Cardiac muscle cell (in vitro differentiated cells and primary cell): Measurements from ENCODE around the gene TNFAIP3. TPM values are rescaled to one million over a fixed set of nuclear protein-coding genes. Genes with fewer than 3 reads are reported as not detected.

Experiments used
- DNase-seq, 2 donors: peaks; one replicate each; pipeline versions ENCODE4 v3.0.0 to v3.0.0-alpha.2; 2010 to 2017; ENCODE audit warnings: low read depth in 1 of 2, low spot score in 1 of 2
- H3K27ac ChIP-seq: fragments of 200-600 bp; sonication (generic); 2 replicates; pipeline ENCODE4 v1.5.1; 2016
- H3K27me3 ChIP-seq: fragments of 200-600 bp; sonication (generic); 2 replicates; pipeline ENCODE4 v1.6.0; 2016; ENCODE audit warnings: control low read depth
- H3K36me3 ChIP-seq: fragments of 200-600 bp; sonication (generic); 2 replicates; pipeline ENCODE4 v1.5.1; 2016; ENCODE audit warnings: control low read depth
- H3K4me1 ChIP-seq: fragments of 200-600 bp; sonication (generic); 2 replicates; pipeline ENCODE4 v1.8.1; 2017; ENCODE audit warnings: low read depth, mild to moderate bottlenecking, mixed run types
- H3K4me3 ChIP-seq: fragments of 200-600 bp; sonication (generic); 2 replicates; pipeline ENCODE4 v1.5.1; 2016; ENCODE audit warnings: mild to moderate bottlenecking
- H3K9me3 ChIP-seq: fragments of 200-600 bp; sonication (generic); 2 replicates; pipeline ENCODE4 v1.5.1; 2017; ENCODE audit warnings: low read depth, mild to moderate bottlenecking, control low read depth
- CTCF ChIP-seq: IDR thresholded peaks from 2 replicates; pipeline ENCODE4 v1.5.1; 2012; ENCODE audit warnings: low read depth, mild to moderate bottlenecking, low read length
- polyA plus RNA-seq: library from polyadenylated mRNA; unstranded; fragments of >200 nt; fragmentation: Nextera tagmentation; extraction: Ambion mirVana; gene quantifications from 2 replicates; pipeline ENCODE4 v1.2.1, GENCODE V29; 2016
- total RNA-seq: library from RNA; depleted of rRNA; stranded (reverse); fragments of >200 nt; gene quantifications from 2 replicates; pipeline ENCODE4 v1.2.3, GENCODE V29; 2016

The TNFAIP3 gene
- total and polyA plus RNA-seq, 2 experiments from 2014 or later, result 7.9 TPM

- DNase-seq, result no peak
- H3K4me1 ChIP-seq, result peaks cover 9% of the 10 kb centered on the region
- H3K4me3 ChIP-seq, result no peak overlapping the region
- H3K27me3 ChIP-seq, result no peaks in the 10 kb centered on the region
- peaks cover 28% of the 10 kb centered on the region for H3K36me3 ChIP-seq
- H3K9me3 ChIP-seq, result no peaks in the 10 kb centered on the region
- no peak overlapping the region for H3K27ac ChIP-seq
- TF ChIP-seq CTCF, result no peak
Measured at GRCh38 chr6:137871291-137871690, 4.2 kb downstream of the TNFAIP3 start.

- Histone ChIP-seq H3K27me3 (no peaks in the 10 kb centered on the region), H3K27ac (no peak overlapping the region), H3K4me3 (no peak overlapping the region), H3K9me3 (no peaks in the 10 kb centered on the region), H3K36me3 (peaks cover 35% of the 10 kb centered on the region), H3K4me1 (peaks cover 6% of the 10 kb centered on the region)
- no peak for DNase-seq
- TF ChIP-seq CTCF, result no peak
Measured at GRCh38 chr6:137871831-137872454, 4.9 kb downstream of the TNFAIP3 start.

GRCh38 chr6:137872581-137873115 lies 5.6 kb downstream of the TNFAIP3 start:
- Histone ChIP-seq H3K36me3 (peaks cover 42% of the 10 kb centered on the region), H3K9me3 (no peaks in the 10 kb centered on the region), H3K4me1 (peaks cover 6% of the 10 kb centered on the region), H3K27me3 (no peaks in the 10 kb centered on the region), H3K4me3 (no peak overlapping the region), H3K27ac (no peak overlapping the region)
- DNase-seq, result no peak
- TF ChIP-seq CTCF, result no peak

- Histone ChIP-seq H3K4me1 (peaks cover 6% of the 10 kb centered on the region), H3K36me3 (peaks cover 48% of the 10 kb centered on the region), H3K27me3 (no peaks in the 10 kb centered on the region), H3K4me3 (no peak overlapping the region), H3K27ac (no peak overlapping the region), H3K9me3 (no peaks in the 10 kb centered on the region)
- no peak for TF ChIP-seq CTCF
- DNase-seq, result peak in 1 of 2 donors; percentile 98
Measured at GRCh38 chr6:137873273-137873762, 6.3 kb downstream of the TNFAIP3 start.

- peaks cover 60% of the 10 kb centered on the region for H3K36me3 ChIP-seq
- H3K27me3 ChIP-seq, result no peaks in the 10 kb centered on the region
- no peak overlapping the region for H3K4me3 ChIP-seq
- H3K9me3 ChIP-seq, result no peaks in the 10 kb centered on the region
- H3K4me1 ChIP-seq, result peaks cover 6% of the 10 kb centered on the region
- H3K27ac ChIP-seq, result no peak overlapping the region
- TF ChIP-seq CTCF, result no peak
- peak in 1 of 2 donors; percentile 42 for DNase-seq
Measured at GRCh38 chr6:137874204-137875057, 7.4 kb downstream of the TNFAIP3 start.
